DMS53 treated with DMSO at 0.1 percent for 48 hours (cell line): ENCODE data around the gene GON4L.
"Not testable (repeated sequence)": the region's sequence is repeated elsewhere in the genome, so short reads cannot be mapped to it uniquely, and the experiment has no call there.

Source experiments
- DNase-seq: peaks from one replicate; lab custom pipeline; 2025; ENCODE audit not compliant: unreplicated experiment; lab: John Stamatoyannopoulos, UW

GON4L gene

GRCh38 chr1:155704414-155704813 is 152.6 kb downstream of the GON4L start:
- DNase-seq: not testable (repeated sequence)

- DNase-seq: no peak
These were observed 153.8 kb downstream of the GON4L start for GRCh38 chr1:155703216-155703615.

- DNase-seq: not testable (repeated sequence)
These were observed 155.3 kb downstream of the GON4L start for GRCh38 chr1:155701675-155702074.
